PC-3 (cell line): Measurements from ENCODE around the gene OR6N2.

ENCODE experiments used
- CTCF ChIP-seq: fragments of 300-600 bp; sonication (generic); conservative IDR thresholded peaks from 2 replicates; pipeline ENCODE4 v1.5.1; 2017; ENCODE audit warnings: antibody characterized with exemption, low read depth, mild to moderate bottlenecking, low read length
- EZH2 ChIP-seq: fragments of 300-600 bp; sonication (generic); IDR thresholded peaks from one replicate; pipeline ENCODE4 v1.6.1; 2017; ENCODE audit warnings: antibody characterized with exemption, mild to moderate bottlenecking, low read length; ENCODE audit not compliant: unreplicated experiment
- EZH2phosphoT487 ChIP-seq: fragments of 300-600 bp; sonication (generic); IDR thresholded peaks from 2 replicates; pipeline ENCODE4 v1.6.1; 2018; ENCODE audit warnings: mild to moderate bottlenecking, antibody characterized with exemption, low read length, borderline replicate concordance

- TF ChIP-seq CTCF = no peak; the same call in 1 of the 2 replicates
- no peak for TF ChIP-seq EZH2phosphoT487
- no peak for TF ChIP-seq EZH2
These were observed 12.6 kb upstream of the OR6N2 start for GRCh38 chr1:158793604-158794003.
